Activated CD8-positive, alpha-beta memory T cell treated with anti-CD3 and anti-CD28 coated beads, Interleukin-2, amount 50 U/mL, for 24 hours (primary cell): ENCODE measurements around the gene MPV17.
"Not testable (repeated sequence)": the region's sequence is repeated elsewhere in the genome, so short reads cannot be mapped to it uniquely, and the experiment has no call there.

Source experiments
- DNase-seq: peaks from one replicate; pipeline ENCODE4 v3.0.0-alpha.2; 2020; ENCODE audit errors: extremely low read depth

MPV17 gene

DNA sequence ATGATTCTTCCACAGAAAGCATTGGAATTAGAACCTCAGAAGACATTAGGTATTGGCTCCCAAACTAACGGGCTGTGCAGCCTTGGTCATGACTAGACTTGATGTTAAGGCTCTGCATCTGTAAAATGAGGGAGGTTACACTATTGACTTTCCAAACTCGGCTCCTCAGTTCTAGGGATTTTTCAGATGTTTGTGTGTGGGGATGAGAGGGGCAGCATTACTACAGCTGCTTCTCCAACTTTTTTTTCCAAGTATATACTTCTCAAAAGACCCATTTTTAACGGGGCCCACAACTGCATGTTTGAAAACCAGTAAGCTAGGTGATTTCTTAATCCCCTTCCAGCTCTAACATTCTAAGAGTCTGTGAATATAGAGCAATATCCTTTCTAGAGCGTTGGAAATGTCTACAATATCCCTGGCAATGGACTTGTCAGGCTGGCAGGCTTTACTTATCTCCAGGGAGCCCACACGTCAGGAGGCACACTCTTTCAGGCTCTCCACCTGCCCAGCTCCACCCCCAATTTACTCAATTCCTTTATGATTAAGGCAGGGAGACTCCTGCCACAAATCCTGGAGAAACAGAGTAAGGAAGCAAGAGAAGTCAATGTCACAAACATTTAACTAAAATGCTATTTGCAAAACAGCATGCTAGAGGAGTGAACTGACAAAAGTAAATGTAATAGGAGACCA is 844 bp upstream of the MPV17 start:
- DNase-seq, result no peak

DNA sequence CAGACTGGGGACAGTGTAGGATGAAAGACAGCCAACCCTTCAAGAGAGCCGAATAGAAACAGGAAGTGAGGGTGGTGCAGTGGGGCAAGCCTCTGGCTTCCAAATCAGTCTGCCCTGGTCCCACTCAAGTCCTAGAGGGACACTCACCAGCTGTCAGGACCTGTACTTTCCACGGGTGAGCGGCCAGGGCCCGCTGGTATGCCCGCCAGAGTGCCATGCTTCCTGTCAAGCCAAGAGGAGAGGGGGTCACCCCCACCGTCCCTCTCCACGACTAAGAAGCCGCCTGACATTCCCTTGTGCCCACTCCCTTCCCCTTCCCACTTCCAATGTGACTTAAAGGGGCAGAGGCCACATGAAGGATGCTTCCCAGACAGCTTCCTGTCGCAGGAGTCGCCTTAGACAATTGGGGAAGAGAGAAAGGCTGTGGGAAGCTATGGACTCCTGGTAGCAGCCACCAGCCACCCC is 564 bp downstream of the MPV17 start:
- no peak for DNase-seq

DNA sequence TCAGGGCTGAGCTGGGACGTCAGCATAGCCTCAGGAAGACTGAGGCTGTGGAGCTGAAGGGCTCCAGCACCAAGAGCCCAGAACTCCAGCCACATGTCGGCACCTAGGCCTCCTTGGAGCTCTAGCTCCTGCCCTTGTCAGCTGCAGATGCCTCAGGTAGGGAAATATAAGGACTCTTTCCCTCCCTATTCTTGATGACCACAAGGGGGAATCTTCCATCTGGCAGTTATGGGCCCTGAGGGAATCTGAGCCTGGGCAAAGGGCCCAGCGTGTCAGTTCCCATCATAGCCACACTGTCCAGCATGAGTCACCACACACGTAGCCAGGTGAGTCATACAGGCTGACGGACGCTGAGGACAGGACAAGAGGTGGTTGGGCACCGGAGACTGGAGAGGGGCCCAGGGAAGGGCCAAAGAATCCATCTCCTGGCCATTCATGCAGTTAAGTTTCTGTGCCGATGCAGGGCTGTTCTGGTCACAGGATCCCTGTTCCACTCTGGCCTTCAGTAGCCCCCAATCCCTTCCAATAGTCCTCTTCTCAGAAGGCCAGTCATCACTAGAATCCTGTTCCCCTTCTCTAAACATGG is 1.8 kb downstream of the MPV17 start:
- no peak for DNase-seq

DNA sequence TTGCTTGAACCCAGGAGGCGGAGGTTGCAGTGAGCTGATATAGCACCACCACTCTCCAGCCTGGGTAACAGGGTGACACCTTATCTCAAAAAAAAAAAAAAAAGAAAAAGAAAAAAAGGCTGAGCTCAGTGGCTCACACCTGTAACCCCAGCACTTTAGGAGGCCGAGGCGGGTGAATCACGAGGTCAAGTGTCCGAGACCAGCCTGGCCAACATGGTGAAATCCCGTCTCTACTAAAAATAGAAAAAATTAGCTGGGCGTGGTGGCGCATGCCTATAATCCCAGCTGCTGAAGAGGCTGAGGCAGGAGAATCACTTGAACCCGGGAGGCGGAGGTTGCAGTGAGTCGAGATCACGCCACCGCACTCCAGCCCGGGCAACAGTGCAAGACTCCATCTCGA is 3.1 kb downstream of the MPV17 start:
- DNase-seq, result not testable (repeated sequence)

DNA sequence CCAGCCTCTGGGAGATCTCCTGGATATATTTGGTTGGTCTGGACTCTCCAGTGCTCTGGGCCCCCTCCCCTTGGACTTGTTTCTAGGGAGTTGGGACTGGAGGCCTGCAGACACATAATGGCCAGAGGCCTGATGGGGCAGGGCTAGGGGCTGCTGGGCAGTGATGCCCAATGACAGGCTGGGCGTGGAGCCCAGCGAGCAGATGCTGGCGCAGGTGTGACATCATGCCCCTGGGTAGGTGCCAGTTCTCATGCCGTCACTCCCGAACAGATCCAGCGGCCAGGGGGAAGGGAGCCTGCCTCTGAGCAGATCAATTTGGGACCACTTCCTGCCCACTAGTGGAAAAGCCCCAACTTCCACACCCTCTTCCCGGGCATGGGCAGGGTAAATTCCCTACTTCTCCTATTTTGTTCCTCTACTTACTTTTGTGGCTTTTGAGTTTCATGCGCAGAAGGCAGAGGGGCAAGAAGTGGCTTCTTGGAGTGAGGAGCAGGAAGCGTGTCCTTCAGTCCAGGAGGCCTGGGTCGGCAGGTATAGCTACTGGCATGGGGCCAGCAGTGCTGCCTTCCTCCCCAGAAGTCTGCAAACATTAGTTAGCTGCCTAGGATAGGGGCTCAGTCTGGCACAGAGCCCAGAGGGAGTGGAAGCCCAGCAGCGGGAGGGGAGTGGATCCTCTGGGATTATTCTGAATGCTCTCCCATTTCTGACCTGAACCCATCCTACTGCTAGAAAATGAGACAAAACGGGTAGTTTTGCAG is 6.1 kb downstream of the MPV17 start:
- no peak for DNase-seq

DNA sequence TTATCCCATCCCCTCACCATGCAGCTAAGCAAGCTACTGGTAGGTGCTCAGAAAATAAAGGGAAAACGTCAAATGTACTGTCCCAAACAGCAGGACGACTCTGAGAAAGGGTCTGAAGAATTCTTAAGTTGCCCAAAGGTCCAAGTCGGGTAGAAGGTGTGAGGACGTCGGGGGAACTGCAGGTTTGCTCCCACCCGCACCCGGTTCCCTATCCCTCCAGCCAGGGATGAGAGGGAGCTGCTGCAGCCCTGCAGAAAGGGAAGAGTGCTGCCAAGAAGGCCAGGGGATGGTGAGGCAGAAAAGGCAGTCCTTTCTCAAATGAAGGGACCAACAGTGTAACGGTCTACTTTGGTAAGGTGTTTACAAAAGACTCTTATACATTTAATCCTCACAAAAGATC is 7.8 kb downstream of the MPV17 start:
- DNase-seq, result no peak

DNA sequence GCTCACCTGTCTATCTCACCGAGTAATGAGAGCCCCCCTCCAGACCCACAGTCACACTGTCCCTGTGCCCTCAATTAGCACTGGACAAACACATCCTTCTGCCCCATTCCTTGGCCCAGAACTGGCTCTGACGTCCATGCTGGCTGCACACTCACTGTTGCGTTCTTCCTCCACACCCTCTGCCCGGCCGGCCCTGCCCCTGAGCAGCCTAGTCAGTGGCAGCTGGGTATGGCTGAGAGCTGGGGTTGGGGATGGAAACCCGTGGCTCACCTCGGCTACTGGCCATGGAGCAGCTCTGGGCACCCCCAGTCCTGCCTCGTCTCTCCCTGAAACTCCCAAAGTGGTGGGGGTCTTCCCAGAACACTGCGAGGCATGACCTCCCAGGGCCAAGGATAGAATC is 8.2 kb downstream of the MPV17 start:
- no peak for DNase-seq

DNA sequence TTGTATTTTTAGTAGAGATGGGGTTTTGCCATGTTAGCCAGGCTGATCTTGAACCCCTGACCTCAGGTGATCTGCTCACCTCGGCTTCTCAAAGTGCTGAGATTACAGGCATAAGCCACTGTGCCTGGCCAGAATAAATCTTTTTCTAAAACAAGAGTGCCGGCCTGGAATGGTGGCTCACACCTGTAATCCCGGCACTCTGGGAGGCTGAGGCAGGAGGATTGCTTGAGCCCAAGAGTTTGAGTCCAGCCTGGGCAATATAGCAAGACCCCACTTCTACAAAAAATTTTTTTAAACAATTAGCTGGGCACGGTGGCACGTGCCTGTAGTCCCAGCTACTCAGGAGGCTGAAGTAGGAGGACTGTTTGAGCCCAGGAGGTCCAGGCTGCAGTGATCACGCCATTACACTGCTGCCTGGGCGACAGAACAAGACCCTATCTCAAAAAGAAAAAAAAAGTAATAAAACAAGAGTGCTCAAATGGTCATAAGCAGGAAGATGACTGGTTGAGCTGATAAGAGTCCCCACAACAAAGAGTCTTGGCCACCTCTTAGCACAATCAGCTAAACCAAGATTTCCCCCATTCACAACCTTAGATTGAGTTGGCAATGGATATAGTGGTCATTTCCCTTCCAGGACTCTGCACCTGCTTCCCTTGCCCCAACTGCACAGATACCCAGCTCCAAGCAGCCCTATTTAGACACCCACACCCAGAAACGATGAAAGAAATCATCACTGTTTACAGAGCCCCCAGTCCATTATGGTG is 8.8 kb downstream of the MPV17 start:
- DNase-seq, result no peak

DNA sequence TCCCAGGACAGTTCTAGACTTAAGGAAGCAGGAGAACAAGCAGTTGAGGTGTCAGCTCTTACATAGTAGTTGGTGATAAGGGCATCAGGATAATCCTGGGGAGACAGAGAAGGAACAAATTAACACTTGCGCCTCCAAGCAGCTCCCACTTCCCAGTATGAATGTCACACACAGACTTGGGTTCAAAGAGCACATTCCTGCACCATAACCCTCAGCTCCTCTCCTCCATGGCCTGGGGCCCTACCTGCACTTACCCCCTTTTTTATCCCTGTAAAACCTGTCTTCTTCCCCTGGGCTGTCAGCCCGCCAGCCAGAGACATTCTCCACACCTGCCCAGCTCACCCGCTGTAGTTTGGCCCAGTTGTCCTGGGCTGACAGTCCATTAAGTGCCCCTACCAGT is 10.7 kb downstream of the MPV17 start:
- DNase-seq, result no peak

DNA sequence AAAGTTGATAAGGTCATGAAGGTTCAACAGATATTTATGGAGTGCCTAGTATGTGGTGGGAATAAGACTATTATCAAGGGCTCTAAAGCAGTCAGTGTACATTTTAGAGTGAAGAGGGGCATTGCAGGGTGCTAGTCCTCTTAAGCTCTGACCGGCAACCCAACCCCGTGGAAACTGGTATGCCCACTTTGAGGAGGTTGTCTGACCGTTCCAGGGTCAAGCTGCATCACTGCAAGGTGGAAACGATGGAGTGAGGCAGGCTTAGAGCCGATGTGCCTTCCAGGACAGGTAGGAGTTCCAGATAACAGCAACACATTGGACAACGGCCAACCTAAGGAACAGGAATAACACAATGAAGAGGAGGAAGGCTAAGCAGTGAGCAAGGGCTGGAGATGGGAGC is 13.2 kb downstream of the MPV17 start:
- DNase-seq, result no peak

DNA sequence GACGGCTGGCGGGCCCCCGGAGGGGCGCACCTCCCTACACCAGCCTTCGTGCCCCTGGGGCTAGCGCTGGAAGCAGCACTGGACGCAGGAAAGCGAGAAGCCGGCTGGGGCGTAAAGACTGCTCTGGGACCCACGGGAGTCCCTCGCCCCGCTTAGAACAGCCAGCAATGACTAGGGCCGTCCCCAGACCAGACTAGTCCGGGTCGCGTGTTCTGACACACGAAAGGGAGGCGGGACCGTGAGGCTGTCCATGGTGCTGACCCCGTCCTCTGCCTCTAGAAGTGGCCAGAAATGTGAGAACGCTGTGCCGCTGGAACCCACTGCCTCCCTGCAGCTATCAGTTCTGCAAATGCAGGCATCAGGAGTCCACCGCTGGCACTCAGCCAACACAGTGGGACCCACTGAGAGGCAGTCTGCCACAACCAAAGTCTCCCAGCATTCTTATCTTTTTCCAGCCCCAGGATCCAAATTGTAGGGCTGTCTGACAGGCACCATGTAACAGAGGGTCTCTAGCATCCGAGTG is 14.5 kb downstream of the MPV17 start, which contains the start of gene UCN:
Gene UCN (minus strand): TSS at position 87 of the 523 bp plus-strand sequence. CDS start 550 bp downstream, outside the sequence.
- DNase-seq, result no peak

DNA sequence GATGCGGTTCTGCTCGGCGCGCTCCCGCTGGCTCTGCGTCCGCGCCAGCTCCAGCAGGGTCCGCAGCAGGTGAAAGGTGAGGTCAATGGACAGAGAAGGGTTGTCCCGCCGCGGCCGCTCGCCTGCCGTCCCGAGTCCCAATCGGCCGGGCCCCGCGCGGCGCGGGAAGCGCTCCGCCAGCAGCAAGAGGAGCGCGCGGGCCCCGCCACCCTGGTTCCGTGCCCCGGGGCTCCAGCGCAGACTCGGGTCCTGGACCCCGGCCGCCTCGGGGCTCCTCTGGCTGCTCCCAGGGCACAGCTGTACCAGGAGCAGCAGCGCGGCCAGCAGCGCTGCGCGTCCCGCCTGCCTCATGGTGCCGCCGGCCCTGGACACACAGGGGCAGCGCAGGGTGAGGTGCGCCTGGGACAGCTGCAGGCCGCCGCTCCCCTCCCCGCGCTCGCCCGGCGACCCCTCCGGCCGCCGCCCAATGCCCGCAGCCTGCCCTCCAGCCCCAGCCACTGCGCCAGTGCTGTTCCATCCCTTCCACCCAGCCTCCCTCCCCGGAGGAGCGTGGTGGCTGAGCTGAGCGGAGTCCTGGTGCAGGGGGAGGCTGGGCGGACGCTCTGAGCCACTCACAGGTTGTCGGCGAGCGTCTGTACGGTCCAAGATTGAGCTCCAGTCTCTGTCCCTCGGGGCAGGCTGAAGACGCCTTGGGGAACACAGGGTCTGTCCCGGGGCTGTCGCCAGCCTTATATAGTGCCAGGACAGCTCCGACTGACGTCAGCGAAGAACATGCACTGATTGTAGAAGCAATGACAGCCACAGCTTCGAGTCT is 15.1 kb downstream of the MPV17 start:
- no peak for DNase-seq

DNA sequence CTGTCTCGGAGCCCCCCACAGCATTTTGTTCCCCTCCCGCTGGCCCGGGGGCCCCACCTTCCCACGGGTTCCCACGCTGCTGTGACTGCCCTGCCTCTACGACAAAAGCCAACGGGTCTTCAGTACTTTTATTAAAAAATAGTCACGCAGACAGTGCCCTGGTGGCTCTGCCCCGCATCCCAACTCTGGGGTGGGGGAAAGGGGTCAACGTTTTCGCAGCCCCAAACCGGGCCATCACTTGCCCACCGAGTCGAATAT is 15.7 kb downstream of the MPV17 start:
- no peak for DNase-seq

DNA sequence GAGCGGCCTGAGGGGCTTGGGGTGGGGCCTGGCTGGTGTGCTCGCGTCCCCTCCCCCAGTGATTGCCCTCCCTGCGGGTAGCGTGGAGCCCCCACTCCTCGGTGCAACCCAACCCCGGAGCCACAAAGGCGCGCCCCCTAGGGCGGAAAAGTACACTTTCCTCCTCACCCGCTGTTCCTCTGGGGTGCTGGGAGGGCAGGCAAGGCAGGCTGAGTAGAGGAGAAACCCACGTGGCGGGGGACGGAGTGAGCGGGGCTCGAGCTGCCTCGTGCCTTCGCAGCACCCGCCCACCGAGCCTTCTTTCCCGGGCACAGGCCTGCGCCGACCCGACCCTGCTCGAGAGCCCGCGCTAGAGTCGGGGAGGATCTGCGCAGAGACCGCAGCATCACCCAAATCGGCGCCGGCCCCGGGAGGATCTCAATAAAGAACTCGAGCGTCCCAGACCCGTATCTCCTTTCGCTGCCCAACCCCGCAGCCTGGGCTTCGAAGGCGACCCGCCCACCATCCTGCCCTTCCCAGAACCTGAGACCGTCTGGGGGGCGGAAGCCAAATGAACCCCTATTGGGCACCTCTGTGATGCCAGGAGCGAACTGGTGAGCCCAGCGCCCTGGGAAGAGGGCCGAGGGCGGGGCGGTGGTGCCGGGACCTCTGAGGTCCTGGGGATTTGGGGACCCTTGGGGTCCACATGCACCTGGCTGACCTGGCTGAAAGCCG is 16.2 kb downstream of the MPV17 start:
- no peak for DNase-seq

DNA sequence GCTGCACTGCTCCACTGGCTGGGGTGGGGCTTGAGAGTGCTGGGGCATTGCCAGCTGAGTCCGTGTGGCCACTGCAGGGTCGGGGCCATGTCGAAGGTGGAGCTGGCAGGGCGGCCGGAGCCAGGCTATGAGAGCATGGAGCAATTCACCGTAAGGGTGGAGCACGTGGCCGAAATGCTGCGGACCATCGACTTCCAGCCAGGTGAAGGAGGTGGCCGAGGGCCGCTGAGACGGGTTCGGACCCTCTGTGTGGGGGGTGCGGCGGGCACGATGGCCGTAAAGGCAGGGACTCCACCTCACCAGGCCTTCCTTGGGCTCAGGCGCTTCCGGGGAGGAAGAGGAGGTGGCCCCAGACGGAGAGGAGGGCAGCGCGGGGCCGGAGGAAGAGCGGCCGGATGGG is 16.8 kb downstream of the MPV17 start:
- DNase-seq, result no peak

DNA sequence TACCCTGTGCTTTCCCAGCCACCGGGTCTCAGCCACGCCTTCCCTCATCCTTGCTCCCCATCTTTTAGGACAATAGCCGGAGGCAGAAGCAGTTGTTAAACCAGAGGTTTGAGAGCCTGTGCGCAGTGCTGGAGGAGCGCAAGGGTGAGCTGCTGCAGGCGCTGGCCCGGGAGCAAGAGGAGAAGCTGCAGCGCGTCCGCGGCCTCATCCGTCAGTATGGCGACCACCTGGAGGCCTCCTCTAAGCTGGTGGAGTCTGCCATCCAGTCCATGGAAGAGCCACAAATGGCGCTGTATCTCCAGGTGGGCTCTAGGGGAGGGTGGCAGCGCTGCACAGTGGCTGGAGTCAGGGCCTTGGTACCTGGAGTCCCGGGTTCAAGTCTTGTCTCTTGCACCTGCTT is 17.4 kb downstream of the MPV17 start:
- no peak for DNase-seq

DNA sequence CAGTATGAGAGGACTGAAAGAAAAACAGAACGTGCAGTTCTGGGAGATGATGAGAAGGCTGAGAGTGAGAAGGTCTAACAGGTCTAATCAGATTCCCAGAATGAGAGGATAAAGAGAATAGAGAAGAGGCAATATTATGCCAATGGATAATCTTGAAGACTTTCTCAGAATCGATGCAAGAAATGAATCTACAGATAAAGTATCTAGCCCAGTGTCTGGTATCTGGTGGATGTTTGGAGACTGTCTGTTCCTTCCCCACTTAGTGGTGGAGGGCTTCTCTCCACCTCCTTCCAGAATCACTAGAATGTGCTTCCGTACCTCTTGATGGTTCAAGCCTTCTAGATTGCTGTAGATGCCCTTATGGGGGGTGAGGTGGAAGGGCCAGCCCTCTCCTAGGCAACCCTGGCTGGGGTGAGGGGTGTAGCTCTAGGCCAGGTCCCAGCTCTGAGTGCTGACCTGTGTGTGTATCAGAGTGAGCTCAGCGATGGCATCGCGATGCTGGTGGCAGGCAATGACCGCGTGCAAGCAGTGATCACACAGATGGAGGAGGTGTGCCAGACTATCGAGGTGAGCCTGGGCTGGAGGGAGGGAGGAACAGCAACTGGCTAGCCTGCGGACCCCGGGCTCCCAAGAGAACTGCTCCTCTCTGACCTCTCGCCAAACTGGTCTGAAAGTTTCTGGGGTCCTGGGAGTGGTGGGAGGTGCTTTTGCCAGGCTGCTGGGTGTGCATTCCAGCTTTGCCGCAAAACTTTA is 18.2 kb downstream of the MPV17 start:
- DNase-seq, result no peak

DNA sequence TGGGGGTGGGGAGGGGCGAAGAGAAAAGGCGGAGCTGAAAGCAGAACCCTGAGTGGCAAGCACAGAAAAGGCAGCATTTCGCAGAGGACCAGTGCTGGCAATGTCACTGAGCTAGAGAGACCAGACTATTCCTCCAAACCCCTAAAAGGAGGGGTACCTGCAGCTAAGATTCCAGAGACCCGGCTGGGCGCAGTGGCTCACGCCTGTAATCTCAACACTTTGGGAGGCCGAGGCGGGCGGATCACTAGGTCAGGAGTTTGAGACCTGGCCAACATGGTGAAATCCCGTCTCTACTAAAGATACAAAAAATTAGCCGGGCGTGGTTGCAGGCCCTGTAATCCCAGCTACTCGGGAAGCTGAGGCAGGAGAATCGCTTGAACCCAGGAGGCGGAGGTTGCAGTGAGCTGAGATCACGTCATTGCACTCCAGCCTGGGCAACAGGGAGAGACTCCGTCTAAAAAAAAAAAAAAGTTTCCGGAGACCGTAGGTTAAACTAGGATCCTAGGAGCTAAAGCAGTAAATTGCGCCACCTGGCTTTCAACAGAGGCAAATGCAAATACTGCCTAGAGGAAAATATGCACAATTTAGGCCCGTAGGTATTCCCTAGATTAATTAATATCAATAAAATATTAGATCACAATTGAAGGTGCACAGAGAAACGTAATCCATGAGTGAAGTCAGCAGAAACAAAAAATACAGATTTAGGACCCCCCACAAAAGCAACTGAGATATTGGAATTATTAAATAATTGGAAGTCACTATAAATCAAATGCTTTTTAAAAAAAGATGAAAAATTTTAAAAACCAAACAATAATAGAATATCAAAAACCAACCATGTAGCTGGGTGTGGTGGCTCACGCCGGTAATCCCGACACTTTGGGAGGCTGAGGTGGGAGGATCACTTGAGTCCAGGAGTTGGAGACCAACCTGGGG is 19.5 kb downstream of the MPV17 start:
- no peak for DNase-seq

DNA sequence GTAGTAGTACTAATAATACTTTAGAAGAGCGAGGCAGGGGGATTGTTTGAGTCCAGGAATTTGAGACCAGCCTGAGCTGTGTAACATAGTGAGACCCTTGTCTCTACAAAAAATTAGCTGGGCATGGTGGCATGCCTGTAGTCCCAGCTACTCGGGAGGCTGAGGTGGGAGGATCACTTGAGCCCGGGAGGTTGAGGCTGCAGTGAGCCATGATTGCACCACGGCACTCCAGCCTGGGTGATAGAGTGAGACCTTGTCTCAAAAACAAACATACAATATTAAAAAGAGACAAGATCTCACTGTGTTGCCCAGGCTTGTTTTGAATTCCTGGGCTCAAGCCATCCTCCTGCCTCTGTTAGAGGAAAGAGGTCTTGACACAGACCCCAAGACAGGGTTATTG is 22.3 kb downstream of the MPV17 start:
- DNase-seq, result not testable (repeated sequence)
